GM23248 (cell line): ENCODE results near the gene KLF13. TPM values are rescaled to one million over a fixed set of nuclear protein-coding genes. Genes with fewer than 3 reads are reported as not detected.

Experiments used
- DNase-seq: peaks from one replicate; pipeline ENCODE4 v3.0.0-alpha.2; 2015
- H2AFZ ChIP-seq: fragments of 200-600 bp; sonication (generic); 2 replicates; pipeline ENCODE4 v1.6.1; 2016; ENCODE audit warnings: antibody characterized with exemption
- H3F3A ChIP-seq: fragments of 200-600 bp; sonication (generic); 2 replicates; pipeline ENCODE4 v1.6.1; 2016; ENCODE audit warnings: mild to moderate bottlenecking, antibody characterized with exemption, mixed run types; ENCODE audit not compliant: insufficient read depth
- H3K27ac ChIP-seq: fragments of 200-600 bp; sonication (generic); 2 replicates; pipeline ENCODE4 v1.5.1; 2016; ENCODE audit warnings: mild to moderate bottlenecking
- H3K27me3 ChIP-seq: fragments of 200-600 bp; sonication (generic); replicated peaks from 2 replicates; pipeline ENCODE4 v1.6.1; 2016; ENCODE audit warnings: mild to moderate bottlenecking; ENCODE audit not compliant: insufficient read depth
- H3K36me3 ChIP-seq: fragments of 200-600 bp; sonication (generic); 2 replicates; pipeline ENCODE4 v1.6.1; 2016; ENCODE audit warnings: low read depth, mild to moderate bottlenecking
- H3K4me1 ChIP-seq: fragments of 200-600 bp; sonication (generic); 2 replicates; pipeline ENCODE4 v1.6.1; 2016; ENCODE audit warnings: mild to moderate bottlenecking; ENCODE audit not compliant: insufficient read depth
- H3K4me2 ChIP-seq: fragments of 200-600 bp; sonication (generic); one replicate; pipeline ENCODE4 v1.6.1; 2016; ENCODE audit warnings: mild to moderate bottlenecking; ENCODE audit not compliant: unreplicated experiment
- H3K4me3 ChIP-seq: fragments of 200-600 bp; sonication (generic); 2 replicates; pipeline ENCODE4 v1.5.1; 2016; ENCODE audit warnings: mild to moderate bottlenecking
- H3K79me2 ChIP-seq: fragments of 200-600 bp; sonication (generic); 2 replicates; pipeline ENCODE4 v1.6.1; 2016; ENCODE audit warnings: mild to moderate bottlenecking; ENCODE audit not compliant: insufficient read depth
- H3K9ac ChIP-seq: fragments of 200-600 bp; sonication (generic); 2 replicates; pipeline ENCODE4 v1.6.1; 2016; ENCODE audit warnings: mild to moderate bottlenecking
- H3K9me2 ChIP-seq: fragments of 200-600 bp; sonication (generic); 2 replicates; pipeline ENCODE4 v1.6.1; 2016; ENCODE audit warnings: mixed run types, mild to moderate bottlenecking, moderate library complexity; ENCODE audit not compliant: insufficient read depth
- H3K9me3 ChIP-seq: fragments of 200-600 bp; sonication (generic); one replicate; pipeline ENCODE4 v1.6.1; 2017; ENCODE audit warnings: low read depth
- H4K20me1 ChIP-seq: fragments of 200-600 bp; sonication (generic); 2 replicates; pipeline ENCODE4 v1.6.0; 2016; ENCODE audit not compliant: insufficient read depth
- EZH2 ChIP-seq: fragments of 200-600 bp; sonication (generic); IDR thresholded peaks from 2 replicates; pipeline ENCODE4 v1.6.1; 2018; ENCODE audit warnings: antibody characterized with exemption, mild to moderate bottlenecking; ENCODE audit not compliant: insufficient read depth, poor library complexity, severe bottlenecking
- EZH2phosphoT487 ChIP-seq: fragments of 200-600 bp; sonication (generic); IDR thresholded peaks from 2 replicates; pipeline ENCODE4 v1.6.1; 2018; ENCODE audit warnings: antibody characterized with exemption, moderate library complexity, mild to moderate bottlenecking, low read depth; ENCODE audit not compliant: insufficient read depth
- WGBS, 2 experiments: methylation state at CpG; one replicate each; pipeline ENCODE4 v1.1.6; 2015 to 2017; ENCODE audit warnings: low lambda C conversion rate in 2 of 2, low coverage in 1 of 2; ENCODE audit errors: missing lambda C conversion rate in 2 of 2; 5-methylcytosine and 5-hydroxymethylcytosine counted together
- in situ Hi-C: fragments of 300-500 bp; cut with MboI; formaldehyde crosslinking; loops from 2 replicates; pipeline ENCODE4 v1.15.0; 2020
- polyA plus RNA-seq: library from polyadenylated mRNA; unstranded; fragments of >200 nt; fragmentation: Nextera tagmentation; extraction: Ambion mirVana; gene quantifications from 2 replicates; pipeline ENCODE4 v1.2.1, GENCODE V29; 2016
- total RNA-seq: library from RNA; depleted of rRNA; stranded (reverse); fragments of >200 nt; shearing (Covaris generic); gene quantifications from 2 replicates; pipeline ENCODE4 v1.2.3, GENCODE V29; 2014

The KLF13 gene
- total and polyA plus RNA-seq, 2 experiments from 2014 or later: 8.0 to 38.9 TPM

DNA sequence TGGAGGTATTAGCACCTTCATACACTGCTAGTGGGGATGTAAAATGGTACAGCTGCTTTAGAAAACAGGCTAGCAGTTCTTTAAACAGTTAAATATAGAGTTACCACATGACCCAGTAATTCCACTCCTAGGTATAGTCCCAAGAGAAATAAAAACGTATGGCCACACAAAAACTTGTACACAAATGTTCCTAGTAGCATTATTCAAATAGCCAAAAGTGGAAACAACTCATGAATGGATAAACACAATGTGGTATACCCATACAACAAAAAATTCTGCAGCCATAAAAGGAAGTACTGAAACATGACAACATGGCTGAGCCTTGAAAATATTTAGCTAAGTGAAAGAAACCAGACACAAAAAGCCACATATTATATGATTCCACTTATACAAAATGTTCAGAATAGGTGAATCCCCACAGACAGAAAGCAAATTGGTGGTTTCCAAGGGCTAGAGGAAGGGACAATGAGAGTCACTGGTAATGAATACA is 40.8 kb upstream of the KLF13 start:
- Histone ChIP-seq H3K36me3 (no peaks in the 10 kb centered on the region), H3K4me2 (no peak overlapping the region), H3K9me2 (no peaks in the 10 kb centered on the region), H2AFZ (no peak overlapping the region), H3K9ac (no peak overlapping the region), H3F3A (no peaks in the 10 kb centered on the region), H3K4me3 (no peak overlapping the region), H3K27me3 (peaks cover 7% of the 10 kb centered on the region; the same call in 1 of the 2 replicates), H3K4me1 (no peaks in the 10 kb centered on the region), H3K27ac (no peak overlapping the region), H3K9me3 (no peaks in the 10 kb centered on the region), H4K20me1 (no peaks in the 10 kb centered on the region), H3K79me2 (no peaks in the 10 kb centered on the region)
- no peak for TF ChIP-seq EZH2
- WGBS, 2 experiments: 29 to 44% methylated on average over 1 of the region's 1 CpG
- in situ Hi-C loops: loop anchor here (10.0 kb wide), 1 partner anchor 61 kb away; no protein-coding TSS in a partner anchor
- DNase-seq: no peak

DNA sequence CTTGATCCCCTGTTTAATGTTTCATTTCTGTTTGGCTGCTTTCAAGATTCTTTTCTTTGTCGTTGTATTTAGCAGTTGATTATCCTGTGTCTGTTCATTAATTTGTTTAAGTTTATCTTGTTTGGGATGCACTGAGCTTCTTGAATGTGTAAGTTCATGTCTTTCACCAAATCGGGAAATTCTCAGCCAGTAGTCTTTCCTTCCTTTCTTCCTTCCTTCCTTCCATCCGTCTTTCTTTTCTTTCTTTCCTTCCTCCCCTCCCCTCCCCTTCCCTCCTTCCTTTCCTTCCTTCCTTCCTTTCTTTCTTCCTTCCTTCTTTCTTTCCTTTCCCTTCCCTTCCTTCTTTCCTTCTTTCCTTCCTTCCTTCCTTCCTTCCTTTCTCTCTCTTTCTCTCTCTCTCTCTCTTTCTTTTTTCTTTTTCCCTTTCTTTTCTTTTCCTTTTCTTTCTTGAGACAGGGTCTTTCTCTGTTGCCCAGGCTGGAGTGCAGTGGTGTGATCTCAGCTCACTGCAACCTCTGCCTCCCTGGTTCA is 35.5 kb upstream of the KLF13 start:
- H3K4me3 ChIP-seq: no peak overlapping the region
- H3K4me2 ChIP-seq: no peak overlapping the region
- no peak overlapping the region for H3K9ac ChIP-seq
- H3K27ac ChIP-seq: no peak overlapping the region
- no peaks in the 10 kb centered on the region for H3K36me3 ChIP-seq
- peaks cover 42% of the 10 kb centered on the region for H3K27me3 ChIP-seq
- H4K20me1 ChIP-seq: no peaks in the 10 kb centered on the region
- no peaks in the 10 kb centered on the region for H3F3A ChIP-seq
- H3K79me2 ChIP-seq: no peaks in the 10 kb centered on the region
- H3K9me2 ChIP-seq: no peaks in the 10 kb centered on the region
- no peak overlapping the region for H2AFZ ChIP-seq
- H3K4me1 ChIP-seq: no peaks in the 10 kb centered on the region
- TF ChIP-seq EZH2phosphoT487 (no peak), EZH2 (no peak)
- no peak for DNase-seq
- WGBS, 2 experiments: 39 to 42% methylated on average over 2 to 3 of the region's 3 CpGs
- in situ Hi-C loops: no loop called here
- H3K9me3 ChIP-seq: no peaks in the 10 kb centered on the region

DNA sequence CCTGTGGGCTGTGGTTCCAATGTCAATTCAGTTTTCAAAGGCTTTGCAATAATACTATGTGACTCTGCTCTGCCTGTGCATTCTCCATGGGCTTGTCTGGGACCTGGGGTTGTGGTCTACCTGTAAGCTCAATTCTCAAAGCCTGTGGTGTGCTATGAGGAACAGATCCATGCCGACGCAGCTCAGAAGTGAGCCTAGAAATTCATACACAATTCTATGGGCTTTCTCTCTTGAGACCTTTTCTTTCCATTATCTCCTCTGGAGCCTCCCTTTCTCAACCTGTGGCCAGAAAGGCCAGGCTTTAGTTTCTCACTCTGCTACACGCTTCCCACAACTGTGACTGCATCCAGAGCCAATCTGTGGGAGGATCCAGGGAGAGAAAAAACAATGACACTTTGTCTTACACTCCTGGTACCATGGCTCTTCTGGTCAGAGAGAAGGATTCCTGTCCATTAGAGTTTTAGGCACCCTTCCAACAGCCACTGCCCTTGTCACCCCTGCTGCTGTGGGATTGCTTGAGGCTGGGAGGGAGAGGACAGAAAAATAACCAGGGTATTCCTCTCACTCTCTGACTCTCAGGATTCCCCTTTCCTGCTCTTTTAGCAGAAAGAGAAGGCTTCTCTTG is 34.1 kb upstream of the KLF13 start:
- Histone ChIP-seq H3K27ac (no peak overlapping the region), H3K36me3 (no peaks in the 10 kb centered on the region), H3K27me3 (peaks cover 48% of the 10 kb centered on the region), H3K4me1 (no peaks in the 10 kb centered on the region), H3K4me3 (no peak overlapping the region), H3K9me3 (no peaks in the 10 kb centered on the region), H3K9ac (no peak overlapping the region), H3K79me2 (no peaks in the 10 kb centered on the region), H3K4me2 (no peak overlapping the region), H4K20me1 (no peaks in the 10 kb centered on the region), H2AFZ (no peak overlapping the region), H3K9me2 (no peaks in the 10 kb centered on the region), H3F3A (no peaks in the 10 kb centered on the region)
- WGBS, 2 experiments: 45% methylated on average over 3 of the region's 3 CpGs
- TF ChIP-seq EZH2 (no peak), EZH2phosphoT487 (no peak)
- in situ Hi-C loops: no loop called here
- DNase-seq: no peak

DNA sequence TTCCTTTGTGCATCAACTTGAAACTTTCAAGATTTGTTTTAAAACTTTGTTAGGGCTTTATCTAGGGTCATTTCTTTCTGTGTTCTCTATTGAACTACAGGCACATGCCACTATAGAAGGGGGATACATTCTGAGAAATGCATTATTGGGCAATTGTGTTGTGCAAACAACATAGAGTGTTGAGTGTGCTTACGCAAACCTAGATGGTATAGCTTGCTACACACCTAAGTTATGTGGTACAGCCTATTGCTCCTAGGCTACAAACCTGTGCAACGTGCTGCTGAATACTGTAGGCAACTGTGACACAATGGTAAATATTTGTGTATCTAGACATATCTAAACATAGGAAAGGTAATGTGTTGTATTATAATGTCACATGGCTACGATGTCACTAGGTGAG is 33.0 kb upstream of the KLF13 start:
- H3K9ac ChIP-seq: no peak overlapping the region
- no peaks in the 10 kb centered on the region for H3K9me2 ChIP-seq
- no peak overlapping the region for H3K4me3 ChIP-seq
- H3K27me3 ChIP-seq: peaks cover 48% of the 10 kb centered on the region
- no peaks in the 10 kb centered on the region for H3K9me3 ChIP-seq
- 56 to 60% methylated on average over 3 of the region's 3 CpGs for WGBS, 2 experiments
- H2AFZ ChIP-seq: no peak overlapping the region
- H3K4me2 ChIP-seq: no peak overlapping the region
- H3K27ac ChIP-seq: no peak overlapping the region
- no peaks in the 10 kb centered on the region for H3K79me2 ChIP-seq
- H4K20me1 ChIP-seq: no peaks in the 10 kb centered on the region
- in situ Hi-C loops: no loop called here
- TF ChIP-seq EZH2phosphoT487 (no peak), EZH2 (no peak)
- H3F3A ChIP-seq: no peaks in the 10 kb centered on the region
- H3K36me3 ChIP-seq: no peaks in the 10 kb centered on the region
- no peak for DNase-seq
- no peaks in the 10 kb centered on the region for H3K4me1 ChIP-seq
